Right lobe of liver (tissue), 4 donors: Measurements from ENCODE around the gene FAM124A.

Experiments
- CTCF ChIP-seq, 4 donors: fragments of 200-600 bp in 3 of 4; fragments of 450-650 bp in 1 of 4; IDR thresholded peaks; one replicate each; pipeline versions ENCODE4 v1.5.1 to v1.8.0; 2016 to 2022; ENCODE audit warnings: antibody characterized with exemption in 4 of 4, mild to moderate bottlenecking in 2 of 4
- POLR2A ChIP-seq: fragments of 450-650 bp; IDR thresholded peaks from one replicate; pipeline ENCODE4 v1.6.1; 2017; ENCODE audit warnings: antibody characterized with exemption, mild to moderate bottlenecking
- donor health status: DM: no; HTN: no; CAD: no.
- donor health status: DM: no; HTN: no; CAD: no.
- donor health status: DM: no; HTN: yes; CAD: no.

- no peak for TF ChIP-seq CTCF (IDR thresholded peaks at IDR 0.05)
- TF ChIP-seq POLR2A = no peak
Measured at GRCh38 chr13:51179432-51179971, 42.7 kb upstream of the FAM124A start.
